Cardiac muscle cell (in vitro differentiated cells and primary cell): ENCODE data around the gene NATD1. TPM values are rescaled to one million over a fixed set of nuclear protein-coding genes. Genes with fewer than 3 reads are reported as not detected.
A peak's percentile ranks its signal among the peaks of the same experiment; 100 is the strongest.

Source experiments
- DNase-seq, 2 donors: peaks; one replicate each; pipeline versions ENCODE4 v3.0.0 to v3.0.0-alpha.2; 2010 to 2017; ENCODE audit warnings: low read depth in 1 of 2, low spot score in 1 of 2
- H3K27ac ChIP-seq: fragments of 200-600 bp; sonication (generic); 2 replicates; pipeline ENCODE4 v1.5.1; 2016
- H3K27me3 ChIP-seq: fragments of 200-600 bp; sonication (generic); 2 replicates; pipeline ENCODE4 v1.6.0; 2016; ENCODE audit warnings: control low read depth
- H3K36me3 ChIP-seq: fragments of 200-600 bp; sonication (generic); 2 replicates; pipeline ENCODE4 v1.5.1; 2016; ENCODE audit warnings: control low read depth
- H3K4me1 ChIP-seq: fragments of 200-600 bp; sonication (generic); 2 replicates; pipeline ENCODE4 v1.8.1; 2017; ENCODE audit warnings: low read depth, mild to moderate bottlenecking, mixed run types
- H3K4me3 ChIP-seq: fragments of 200-600 bp; sonication (generic); 2 replicates; pipeline ENCODE4 v1.5.1; 2016; ENCODE audit warnings: mild to moderate bottlenecking
- H3K9me3 ChIP-seq: fragments of 200-600 bp; sonication (generic); 2 replicates; pipeline ENCODE4 v1.5.1; 2017; ENCODE audit warnings: low read depth, mild to moderate bottlenecking, control low read depth
- polyA plus RNA-seq: library from polyadenylated mRNA; unstranded; fragments of >200 nt; fragmentation: Nextera tagmentation; extraction: Ambion mirVana; gene quantifications from 2 replicates; pipeline ENCODE4 v1.2.1, GENCODE V29; 2016
- total RNA-seq: library from RNA; depleted of rRNA; stranded (reverse); fragments of >200 nt; gene quantifications from 2 replicates; pipeline ENCODE4 v1.2.3, GENCODE V29; 2016
- TF ChIP-seq, protein P1 (sequence below): IDR thresholded peaks from 2 replicates; pipeline ENCODE4 v1.5.1; 2012; ENCODE audit warnings: low read depth, mild to moderate bottlenecking, low read length

The NATD1 gene
- total and polyA plus RNA-seq, 2 experiments from 2014 or later: 12.7 to 28.4 TPM

- H3K9me3 ChIP-seq: no peaks in the 10 kb centered on the region
- no peak overlapping the region for H3K4me3 ChIP-seq
- H3K27me3 ChIP-seq: peaks cover 3% of the 10 kb centered on the region
- TF ChIP-seq, protein P1, sequence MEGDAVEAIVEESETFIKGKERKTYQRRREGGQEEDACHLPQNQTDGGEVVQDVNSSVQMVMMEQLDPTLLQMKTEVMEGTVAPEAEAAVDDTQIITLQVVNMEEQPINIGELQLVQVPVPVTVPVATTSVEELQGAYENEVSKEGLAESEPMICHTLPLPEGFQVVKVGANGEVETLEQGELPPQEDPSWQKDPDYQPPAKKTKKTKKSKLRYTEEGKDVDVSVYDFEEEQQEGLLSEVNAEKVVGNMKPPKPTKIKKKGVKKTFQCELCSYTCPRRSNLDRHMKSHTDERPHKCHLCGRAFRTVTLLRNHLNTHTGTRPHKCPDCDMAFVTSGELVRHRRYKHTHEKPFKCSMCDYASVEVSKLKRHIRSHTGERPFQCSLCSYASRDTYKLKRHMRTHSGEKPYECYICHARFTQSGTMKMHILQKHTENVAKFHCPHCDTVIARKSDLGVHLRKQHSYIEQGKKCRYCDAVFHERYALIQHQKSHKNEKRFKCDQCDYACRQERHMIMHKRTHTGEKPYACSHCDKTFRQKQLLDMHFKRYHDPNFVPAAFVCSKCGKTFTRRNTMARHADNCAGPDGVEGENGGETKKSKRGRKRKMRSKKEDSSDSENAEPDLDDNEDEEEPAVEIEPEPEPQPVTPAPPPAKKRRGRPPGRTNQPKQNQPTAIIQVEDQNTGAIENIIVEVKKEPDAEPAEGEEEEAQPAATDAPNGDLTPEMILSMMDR: no peak
- H3K36me3 ChIP-seq: no peaks in the 10 kb centered on the region
- DNase-seq: peak in 1 of 2 donors; percentile 19
- H3K4me1 ChIP-seq: no peaks in the 10 kb centered on the region
- H3K27ac ChIP-seq: no peak overlapping the region
Measured at GRCh38 chr17:21295036-21295952, 42.1 kb upstream of the NATD1 start.

DNA sequence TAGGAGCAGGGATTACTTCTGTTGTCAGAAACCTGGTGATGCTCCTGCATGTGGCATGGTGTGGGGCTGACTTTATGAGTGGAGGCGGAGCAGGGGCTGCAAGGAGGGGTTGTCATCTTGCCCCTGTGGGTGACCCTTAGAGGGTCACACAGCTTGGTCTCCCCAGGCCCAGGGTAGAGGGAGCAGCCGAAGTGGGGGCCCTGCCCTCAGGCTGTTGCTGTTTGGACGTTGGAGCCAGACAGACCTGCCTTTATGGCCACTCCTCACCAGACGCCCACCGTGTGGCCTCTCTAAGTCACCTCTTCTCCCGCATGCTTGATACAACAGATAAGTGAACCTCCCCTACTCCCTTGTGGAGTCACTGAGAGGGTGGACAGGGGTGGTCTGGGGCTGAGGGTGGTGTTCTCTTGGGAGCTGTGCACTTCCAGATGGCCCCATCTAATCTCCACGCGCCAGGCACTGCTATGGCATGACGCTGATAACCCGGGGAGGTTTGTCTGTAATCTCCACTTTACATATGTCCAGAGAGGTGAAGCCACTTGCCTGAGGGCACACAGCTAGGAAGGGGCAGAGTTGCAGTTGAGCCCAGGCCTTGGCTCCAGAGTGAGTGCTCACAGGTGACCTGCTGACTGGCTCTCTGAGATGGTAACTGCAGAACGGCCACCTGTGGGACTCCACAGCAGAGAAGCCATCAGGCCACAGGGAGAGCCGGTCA is 41.3 kb upstream of the NATD1 start:
- DNase-seq: no peak
- Histone ChIP-seq H3K4me1 (no peaks in the 10 kb centered on the region), H3K4me3 (no peak overlapping the region), H3K27ac (no peak overlapping the region), H3K36me3 (no peaks in the 10 kb centered on the region), H3K27me3 (peaks cover 4% of the 10 kb centered on the region), H3K9me3 (no peaks in the 10 kb centered on the region)
- TF ChIP-seq, protein P1: no peak

GRCh38 chr17:21293831-21294210 is 40.6 kb upstream of the NATD1 start:
- no peaks in the 10 kb centered on the region for H3K9me3 ChIP-seq
- TF ChIP-seq, protein P1: no peak
- peaks cover 4% of the 10 kb centered on the region for H3K27me3 ChIP-seq
- H3K4me3 ChIP-seq: no peak overlapping the region
- no peaks in the 10 kb centered on the region for H3K36me3 ChIP-seq
- H3K4me1 ChIP-seq: no peaks in the 10 kb centered on the region
- DNase-seq: no peak
- H3K27ac ChIP-seq: no peak overlapping the region

DNA sequence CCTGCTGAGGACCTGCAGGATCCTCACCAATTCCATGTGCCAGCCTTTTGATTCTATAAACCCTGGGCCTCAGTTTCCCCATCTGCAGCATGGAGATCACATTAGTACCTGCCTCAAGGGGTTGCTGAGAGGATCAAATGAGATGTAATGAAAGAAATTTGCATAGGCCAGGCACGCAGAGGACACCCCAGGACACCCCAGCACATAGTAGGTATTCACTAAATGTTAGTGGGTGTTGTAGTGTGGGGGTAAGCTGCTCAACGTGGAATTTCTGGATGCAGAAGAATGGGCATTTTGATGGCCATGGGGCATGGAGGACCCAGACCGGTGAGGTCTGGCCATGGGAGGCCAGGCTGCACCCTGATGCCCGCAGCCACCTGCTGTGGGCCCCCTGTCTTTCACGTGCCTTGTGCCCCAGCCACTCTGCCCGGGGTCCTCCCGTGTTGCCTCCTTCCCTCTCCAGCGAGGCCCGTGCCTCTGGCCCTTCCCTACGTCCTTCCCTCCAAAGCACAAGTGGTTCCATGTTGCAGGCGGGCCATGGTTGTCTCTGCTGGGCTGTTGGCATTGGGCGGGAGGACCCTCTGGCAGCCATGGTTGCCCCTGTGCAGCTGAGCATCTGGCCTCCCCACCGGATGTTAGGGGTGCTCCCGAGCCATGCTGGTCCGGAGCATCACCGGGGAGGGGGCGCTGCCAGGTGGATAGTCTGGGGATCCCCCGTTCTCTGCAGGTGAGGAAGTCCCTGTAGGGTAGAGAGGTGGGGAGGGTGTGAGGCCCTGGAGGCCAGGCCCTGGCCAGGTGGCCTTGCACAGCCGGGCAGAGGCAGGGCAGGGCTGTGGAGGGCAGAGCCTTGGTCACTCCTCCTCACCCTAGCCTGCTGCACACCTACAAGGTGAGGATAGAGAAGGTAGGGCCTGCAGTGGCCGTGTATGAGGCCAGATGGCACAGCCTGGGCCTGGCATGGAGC is 39.9 kb upstream of the NATD1 start:
- TF ChIP-seq, protein P1: no peak
- no peak for DNase-seq
- Histone ChIP-seq H3K4me3 (no peak overlapping the region), H3K9me3 (no peaks in the 10 kb centered on the region), H3K27me3 (peaks cover 4% of the 10 kb centered on the region), H3K36me3 (no peaks in the 10 kb centered on the region), H3K27ac (no peak overlapping the region), H3K4me1 (no peaks in the 10 kb centered on the region)

DNA sequence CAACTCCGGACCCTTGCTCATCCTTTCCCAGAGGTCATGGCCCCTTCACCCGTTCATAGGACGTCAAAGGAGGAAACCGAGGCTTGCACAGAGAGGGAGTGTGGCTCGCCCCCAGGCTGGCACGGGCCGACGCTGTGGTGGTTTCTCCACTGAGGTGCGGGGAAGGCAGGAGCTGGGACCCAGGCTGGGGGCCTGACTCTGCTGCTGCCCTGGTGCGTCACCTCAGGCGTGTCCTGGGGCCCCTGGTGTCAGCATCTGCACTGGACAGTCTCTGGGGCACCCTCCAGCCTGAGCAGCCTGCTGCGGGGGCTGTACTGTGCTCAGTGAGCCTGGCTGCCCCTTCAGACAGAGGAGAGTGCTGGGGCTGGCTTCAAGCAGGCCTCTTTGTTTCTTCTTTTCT is 38.7 kb upstream of the NATD1 start:
- H3K4me1 ChIP-seq: peaks cover 2% of the 10 kb centered on the region
- no peak overlapping the region for H3K4me3 ChIP-seq
- no peak for DNase-seq
- H3K27ac ChIP-seq: no peak overlapping the region
- no peaks in the 10 kb centered on the region for H3K36me3 ChIP-seq
- peaks cover 4% of the 10 kb centered on the region for H3K27me3 ChIP-seq
- TF ChIP-seq, protein P1: no peak
- H3K9me3 ChIP-seq: no peaks in the 10 kb centered on the region
